Calu3 (cell line): ENCODE results near the gene FAF1. TPM values are rescaled to one million over a fixed set of nuclear protein-coding genes. Genes with fewer than 3 reads are reported as not detected.

Experiments used
- BruUV-seq: library from RNA; stranded (reverse); fragments of 400-500 nt; replicated peaks from 2 replicates; lab custom pipeline; 2021; lab: Mats Ljungman, UMichigan
- CTCF ChIA-PET: fragments of 300-600 bp; sonication (Branson Sonifier 250); formaldehyde crosslinking; loops from one replicate; lab custom pipeline; 2022; ENCODE audit warnings: antibody characterized with exemption; lab: Charles Lee
- DNase-seq: peaks from one replicate; pipeline ENCODE4 v3.0.0; 2022
- H3K27ac Mint-ChIP-seq: one replicate; pipeline ENCODE4 v1.8.0; 2022; ENCODE audit warnings: mixed read lengths; ENCODE audit not compliant: unreplicated experiment
- H3K27me3 Mint-ChIP-seq: one replicate; pipeline ENCODE4 v1.8.0; 2022; ENCODE audit warnings: mixed read lengths; ENCODE audit not compliant: unreplicated experiment
- H3K36me3 Mint-ChIP-seq: one replicate; pipeline ENCODE4 v1.8.0; 2022; ENCODE audit warnings: mild to moderate bottlenecking, moderate library complexity, mixed read lengths; ENCODE audit not compliant: insufficient read depth, unreplicated experiment
- H3K4me1 Mint-ChIP-seq: one replicate; pipeline ENCODE4 v1.8.0; 2022; ENCODE audit warnings: mild to moderate bottlenecking, low read depth, mixed read lengths; ENCODE audit not compliant: unreplicated experiment
- H3K4me3 Mint-ChIP-seq: one replicate; pipeline ENCODE4 v1.8.0; 2022; ENCODE audit warnings: mild to moderate bottlenecking, low read depth, moderate library complexity, mixed read lengths; ENCODE audit not compliant: unreplicated experiment
- H3K9me3 Mint-ChIP-seq: one replicate; pipeline ENCODE4 v1.8.0; 2022; ENCODE audit warnings: low read depth, mixed read lengths; ENCODE audit not compliant: unreplicated experiment
- intact Hi-C: fragments of 100-400 bp; cut with micrococcal nuclease; formaldehyde crosslinking; loops from one replicate; pipeline ENCODE4 v1.10.0; 2022; ENCODE audit not compliant: unreplicated experiment
- total RNA-seq: library from RNA; stranded (reverse); gene quantifications from 2 replicates; pipeline ENCODE4 v1.2.3, GENCODE V29; 2022
- TF ChIP-seq, protein P1 (sequence below): fragments of 200-600 bp; IDR thresholded peaks from one replicate; pipeline ENCODE4 v1.8.0; 2022; ENCODE audit warnings: antibody characterized with exemption; ENCODE audit not compliant: unreplicated experiment

The FAF1 gene
- total RNA-seq, 1 experiment from 2014 or later: 104 TPM

- no peak for DNase-seq
- Mint-ChIP-seq H3K4me1 (peaks cover 8% of the 10 kb centered on the region), H3K27me3 (peaks cover 73% of the 10 kb centered on the region), H3K4me3 (no peak overlapping the region), H3K36me3 (peaks cover 15% of the 10 kb centered on the region), H3K27ac (no peak overlapping the region), H3K9me3 (no peaks in the 10 kb centered on the region)
- intact Hi-C loops: no loop called here
- CTCF ChIA-PET: no interaction called here
- TF ChIP-seq, protein P1, sequence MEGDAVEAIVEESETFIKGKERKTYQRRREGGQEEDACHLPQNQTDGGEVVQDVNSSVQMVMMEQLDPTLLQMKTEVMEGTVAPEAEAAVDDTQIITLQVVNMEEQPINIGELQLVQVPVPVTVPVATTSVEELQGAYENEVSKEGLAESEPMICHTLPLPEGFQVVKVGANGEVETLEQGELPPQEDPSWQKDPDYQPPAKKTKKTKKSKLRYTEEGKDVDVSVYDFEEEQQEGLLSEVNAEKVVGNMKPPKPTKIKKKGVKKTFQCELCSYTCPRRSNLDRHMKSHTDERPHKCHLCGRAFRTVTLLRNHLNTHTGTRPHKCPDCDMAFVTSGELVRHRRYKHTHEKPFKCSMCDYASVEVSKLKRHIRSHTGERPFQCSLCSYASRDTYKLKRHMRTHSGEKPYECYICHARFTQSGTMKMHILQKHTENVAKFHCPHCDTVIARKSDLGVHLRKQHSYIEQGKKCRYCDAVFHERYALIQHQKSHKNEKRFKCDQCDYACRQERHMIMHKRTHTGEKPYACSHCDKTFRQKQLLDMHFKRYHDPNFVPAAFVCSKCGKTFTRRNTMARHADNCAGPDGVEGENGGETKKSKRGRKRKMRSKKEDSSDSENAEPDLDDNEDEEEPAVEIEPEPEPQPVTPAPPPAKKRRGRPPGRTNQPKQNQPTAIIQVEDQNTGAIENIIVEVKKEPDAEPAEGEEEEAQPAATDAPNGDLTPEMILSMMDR: no peak
- no TSS peak for BruUV-seq
Observed at GRCh38 chr1:50416150-50416527, 543.9 kb downstream of the FAF1 start.

GRCh38 chr1:50415235-50416149 is 544.6 kb downstream of the FAF1 start:
- DNase-seq: no peak
- BruUV-seq: no TSS peak
- CTCF ChIA-PET: no interaction called here
- H3K4me1 Mint-ChIP-seq: peaks cover 8% of the 10 kb centered on the region
- TF ChIP-seq, protein P1: no peak
- peaks cover 4% of the 10 kb centered on the region for H3K9me3 Mint-ChIP-seq
- peaks cover 15% of the 10 kb centered on the region for H3K36me3 Mint-ChIP-seq
- peaks cover 75% of the 10 kb centered on the region for H3K27me3 Mint-ChIP-seq
- H3K4me3 Mint-ChIP-seq: no peak overlapping the region
- no peak overlapping the region for H3K27ac Mint-ChIP-seq
- intact Hi-C loops: no loop called here

- peaks cover 4% of the 10 kb centered on the region for H3K9me3 Mint-ChIP-seq
- H3K27me3 Mint-ChIP-seq: peaks cover 69% of the 10 kb centered on the region
- no TSS peak for BruUV-seq
- TF ChIP-seq, protein P1: no peak
- CTCF ChIA-PET: no interaction called here
- peaks cover 4% of the 10 kb centered on the region for H3K4me1 Mint-ChIP-seq
- intact Hi-C loops: no loop called here
- no peak for DNase-seq
- no peak overlapping the region for H3K27ac Mint-ChIP-seq
- H3K36me3 Mint-ChIP-seq: peaks cover 14% of the 10 kb centered on the region
- H3K4me3 Mint-ChIP-seq: no peak overlapping the region
Observed at GRCh38 chr1:50414853-50415234, 545.2 kb downstream of the FAF1 start.

DNA sequence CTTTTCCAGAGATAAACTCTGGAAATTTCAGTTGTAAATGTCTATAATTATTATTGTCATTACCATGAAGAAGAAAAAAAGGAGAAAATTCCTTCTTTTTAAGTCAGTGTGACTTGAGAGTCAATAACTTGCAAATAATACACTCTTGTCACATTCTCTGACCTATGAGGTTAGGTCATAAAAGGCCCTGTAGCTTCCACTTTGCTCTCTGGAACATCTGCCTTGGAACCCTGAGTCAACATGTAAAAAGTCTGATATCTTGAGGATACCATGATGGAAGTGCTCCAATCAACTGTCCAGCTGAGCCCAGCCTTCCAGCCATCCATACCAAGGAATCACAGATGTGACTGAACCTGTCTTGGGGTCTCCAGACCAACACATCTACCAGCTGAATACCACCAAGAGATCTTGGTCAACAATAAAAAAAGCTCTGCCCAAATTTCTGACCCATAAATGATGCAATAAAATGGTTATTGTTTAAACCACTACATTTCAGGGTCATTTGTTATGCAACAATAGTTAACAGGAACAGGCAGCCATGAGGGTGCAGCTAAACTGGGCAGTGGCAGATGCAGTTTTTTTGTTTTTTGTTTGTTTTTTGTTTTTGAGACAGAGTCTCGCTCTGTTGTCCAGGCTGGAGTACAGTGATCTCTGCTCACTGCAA is 547.1 kb downstream of the FAF1 start:
- H3K4me3 Mint-ChIP-seq: no peak overlapping the region
- intact Hi-C loops: no loop called here
- peaks cover 4% of the 10 kb centered on the region for H3K9me3 Mint-ChIP-seq
- H3K36me3 Mint-ChIP-seq: peaks cover under 1% of the 10 kb centered on the region
- TF ChIP-seq, protein P1: no peak
- H3K27ac Mint-ChIP-seq: no peak overlapping the region
- H3K27me3 Mint-ChIP-seq: peaks cover 57% of the 10 kb centered on the region
- no TSS peak for BruUV-seq
- H3K4me1 Mint-ChIP-seq: no peaks in the 10 kb centered on the region
- CTCF ChIA-PET: interaction anchor here (0.6 kb wide), 1 partner anchor 1735 kb away, joined by 6 read pairs; no protein-coding TSS in a partner anchor
- no peak for DNase-seq
